ENCODE data around the gene APC2.
"Not testable (repeated sequence)": the region's sequence is repeated elsewhere in the genome, so short reads cannot be mapped to it uniquely, and the experiment has no call there.

APC2 gene

GRCh38 chr19:1514986-1515721 lies 65.2 kb downstream of the APC2 start:
- DNase-seq, result no peak

GRCh38 chr19:1516395-1516753 lies 66.5 kb downstream of the APC2 start:
- DNase-seq, result no peak

GRCh38 chr19:1518471-1518870 lies 68.5 kb downstream of the APC2 start:
- no peak for DNase-seq

GRCh38 chr19:1519802-1520201 lies 69.9 kb downstream of the APC2 start:
- not testable (repeated sequence) for DNase-seq

- no peak for DNase-seq
These were observed 70.4 kb downstream of the APC2 start for GRCh38 chr19:1520203-1520780.

- no peak for DNase-seq
These were observed 71.7 kb downstream of the APC2 start for GRCh38 chr19:1521636-1522035.

GRCh38 chr19:1522061-1522460 lies 72.1 kb downstream of the APC2 start:
- DNase-seq, result no peak

GRCh38 chr19:1522838-1523237 lies 72.9 kb downstream of the APC2 start:
- no peak for DNase-seq

All from retina (tissue), 1 donor.